Measurements from ENCODE around the gene HEMGN.

The HEMGN gene

GRCh38 chr9:97970165-97970564 is 32.2 kb upstream of the HEMGN start:
- no peaks in the 10 kb centered on the region for H3K79me1 ChIP-seq (ENCODE audit: low read length)
- H2BK120ac ChIP-seq (ENCODE audit: insufficient read depth, low read length, poor library complexity) = no peak overlapping the region
- H3K9me3 ChIP-seq (ENCODE audit: insufficient read depth, low read depth, low read length) = no peaks in the 10 kb centered on the region
- H2BK5ac ChIP-seq (ENCODE audit: low read depth, low read length, poor library complexity) = no peak overlapping the region
- no peak overlapping the region for H3K4me3 ChIP-seq (ENCODE audit: low read depth, low read length)
- no peak overlapping the region for H3K4me2 ChIP-seq (ENCODE audit: low read length)
- H3K36me3 ChIP-seq (ENCODE audit: control insufficient read depth in 1 of 2, insufficient read depth in 2 of 2, low read length in 2 of 2) = no peaks in the 10 kb centered on the region
- no peaks in the 10 kb centered on the region for H3K27me3 ChIP-seq (ENCODE audit: insufficient read depth, low read length)
- no peak overlapping the region for H3K18ac ChIP-seq (ENCODE audit: low read length)
- no peak overlapping the region for H4K8ac ChIP-seq (ENCODE audit: low read depth, low read length)
- no peak overlapping the region for H3K23ac ChIP-seq (ENCODE audit: low read length)
- DNase-seq = no peak
- no peak overlapping the region for H3K14ac ChIP-seq (ENCODE audit: low read length)
- H2AK5ac ChIP-seq (ENCODE audit: low read length) = no peak overlapping the region
- no peaks in the 10 kb centered on the region for H3K79me2 ChIP-seq (ENCODE audit: control insufficient read depth, insufficient read depth, low read length, poor library complexity)
- no peaks in the 10 kb centered on the region for H3K4me1 ChIP-seq (ENCODE audit: control insufficient read depth in 1 of 2, insufficient read depth in 2 of 2, low read length in 2 of 2)
- no peak overlapping the region for H4K91ac ChIP-seq (ENCODE audit: low read depth, low read length)
- H3K4ac ChIP-seq (ENCODE audit: low read depth, low read length) = no peak overlapping the region
- no peak overlapping the region for H4K12ac ChIP-seq (ENCODE audit: low read depth, low read length)
- H3K9ac ChIP-seq (ENCODE audit: low read length) = no peak overlapping the region
- no peak overlapping the region for H2AFZ ChIP-seq (ENCODE audit: insufficient read depth, low read length, poor library complexity)
- no peak overlapping the region for H2BK12ac ChIP-seq (ENCODE audit: low read length)
- WGBS (ENCODE audit: extremely low coverage, insufficient coverage, insufficient read length) = no CpG with 5 or more reads among the region's 7 CpGs
- no peak overlapping the region for H3K27ac ChIP-seq (ENCODE audit: low read depth, low read length)

- DNase-seq = no peak
- Histone ChIP-seq H2AK5ac (ENCODE audit: low read length) (no peak overlapping the region), H3K79me1 (ENCODE audit: low read length) (no peaks in the 10 kb centered on the region), H2BK120ac (ENCODE audit: insufficient read depth, low read length, poor library complexity) (no peak overlapping the region), H4K8ac (ENCODE audit: low read depth, low read length) (no peak overlapping the region), H2BK12ac (ENCODE audit: low read length) (no peak overlapping the region), H3K9ac (ENCODE audit: low read length) (no peak overlapping the region), H3K18ac (ENCODE audit: low read length) (no peak overlapping the region), H3K9me3 (ENCODE audit: insufficient read depth, low read depth, low read length) (no peaks in the 10 kb centered on the region), H3K4me1 (ENCODE audit: control insufficient read depth in 1 of 2, insufficient read depth in 2 of 2, low read length in 2 of 2) (no peaks in the 10 kb centered on the region), H4K91ac (ENCODE audit: low read depth, low read length) (no peak overlapping the region), H4K12ac (ENCODE audit: low read depth, low read length) (no peak overlapping the region), H3K23ac (ENCODE audit: low read length) (no peak overlapping the region), H2AFZ (ENCODE audit: insufficient read depth, low read length, poor library complexity) (no peak overlapping the region), H3K4me3 (ENCODE audit: low read depth, low read length) (no peak overlapping the region), H3K4ac (ENCODE audit: low read depth, low read length) (no peak overlapping the region), H3K36me3 (ENCODE audit: control insufficient read depth in 1 of 2, insufficient read depth in 2 of 2, low read length in 2 of 2) (no peaks in the 10 kb centered on the region), H2BK5ac (ENCODE audit: low read depth, low read length, poor library complexity) (no peak overlapping the region), H3K79me2 (ENCODE audit: control insufficient read depth, insufficient read depth, low read length, poor library complexity) (no peaks in the 10 kb centered on the region), H3K27me3 (ENCODE audit: insufficient read depth, low read length) (no peaks in the 10 kb centered on the region), H3K4me2 (ENCODE audit: low read length) (no peak overlapping the region), H3K14ac (ENCODE audit: low read length) (no peak overlapping the region), H3K27ac (ENCODE audit: low read depth, low read length) (no peak overlapping the region)
- no CpG with 5 or more reads among the region's 2 CpGs for WGBS (ENCODE audit: extremely low coverage, insufficient coverage, insufficient read length)
These were observed 31.0 kb upstream of the HEMGN start for GRCh38 chr9:97969014-97969413.

DNA sequence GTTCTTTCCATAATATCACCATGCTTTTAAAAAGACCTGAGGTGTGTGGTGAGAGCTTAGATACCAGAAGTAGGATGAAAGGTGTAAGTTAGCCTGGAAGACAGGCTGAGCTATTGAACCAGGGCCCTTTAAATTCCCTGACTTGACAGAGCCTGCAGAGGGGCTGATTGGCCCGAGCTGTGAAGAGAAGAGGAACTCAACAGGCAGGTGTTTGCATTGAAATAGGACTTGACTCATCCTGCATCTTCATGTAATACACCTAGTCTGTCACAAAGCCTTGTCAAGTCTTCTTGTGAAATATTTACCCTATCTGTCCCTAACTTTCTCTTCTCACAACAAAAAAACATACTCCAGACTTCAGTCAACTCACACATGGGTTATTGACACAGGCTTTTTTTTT is 28.5 kb upstream of the HEMGN start:
- Histone ChIP-seq H2AK5ac (ENCODE audit: low read length) (no peak overlapping the region), H4K8ac (ENCODE audit: low read depth, low read length) (no peak overlapping the region), H3K79me1 (ENCODE audit: low read length) (no peaks in the 10 kb centered on the region), H3K9me3 (ENCODE audit: insufficient read depth, low read depth, low read length) (no peaks in the 10 kb centered on the region), H3K79me2 (ENCODE audit: control insufficient read depth, insufficient read depth, low read length, poor library complexity) (no peaks in the 10 kb centered on the region), H3K4me2 (ENCODE audit: low read length) (no peak overlapping the region), H3K4ac (ENCODE audit: low read depth, low read length) (no peak overlapping the region), H3K23ac (ENCODE audit: low read length) (no peak overlapping the region), H2BK12ac (ENCODE audit: low read length) (no peak overlapping the region), H3K14ac (ENCODE audit: low read length) (no peak overlapping the region), H2AFZ (ENCODE audit: insufficient read depth, low read length, poor library complexity) (no peak overlapping the region), H3K18ac (ENCODE audit: low read length) (no peak overlapping the region), H4K91ac (ENCODE audit: low read depth, low read length) (no peak overlapping the region), H3K27me3 (ENCODE audit: insufficient read depth, low read length) (no peaks in the 10 kb centered on the region), H4K12ac (ENCODE audit: low read depth, low read length) (no peak overlapping the region), H3K36me3 (ENCODE audit: control insufficient read depth in 1 of 2, insufficient read depth in 2 of 2, low read length in 2 of 2) (no peaks in the 10 kb centered on the region), H3K4me3 (ENCODE audit: low read depth, low read length) (no peak overlapping the region), H3K9ac (ENCODE audit: low read length) (no peak overlapping the region), H2BK120ac (ENCODE audit: insufficient read depth, low read length, poor library complexity) (no peak overlapping the region), H2BK5ac (ENCODE audit: low read depth, low read length, poor library complexity) (no peak overlapping the region), H3K27ac (ENCODE audit: low read depth, low read length) (no peak overlapping the region), H3K4me1 (ENCODE audit: control insufficient read depth in 1 of 2, insufficient read depth in 2 of 2, low read length in 2 of 2) (no peaks in the 10 kb centered on the region)
- DNase-seq = no peak
- WGBS (ENCODE audit: extremely low coverage, insufficient coverage, insufficient read length) = no CpG with 5 or more reads among the region's 1 CpG

DNA sequence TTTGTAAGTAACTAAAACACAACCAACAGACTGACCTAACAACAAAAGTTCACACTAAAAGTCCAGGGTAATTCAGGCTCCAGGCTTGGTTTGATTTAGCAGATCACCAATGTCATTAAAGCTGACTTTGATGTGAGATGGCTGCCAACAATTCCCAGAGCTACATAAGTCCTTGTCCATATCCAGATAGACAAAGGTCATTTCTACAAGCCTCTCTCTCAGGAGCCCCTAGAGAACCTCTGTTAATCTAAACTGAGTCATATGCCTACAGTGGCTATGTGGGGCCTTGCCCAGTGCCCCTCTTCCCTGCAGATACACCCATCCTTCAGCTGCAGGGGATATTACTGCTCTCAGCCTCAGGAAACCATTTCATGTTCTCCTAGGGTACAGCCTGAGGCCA is 26.9 kb upstream of the HEMGN start:
- Histone ChIP-seq H3K27ac (ENCODE audit: low read depth, low read length) (no peak overlapping the region), H3K14ac (ENCODE audit: low read length) (no peak overlapping the region), H2AFZ (ENCODE audit: insufficient read depth, low read length, poor library complexity) (no peak overlapping the region), H3K4me2 (ENCODE audit: low read length) (no peak overlapping the region), H2AK5ac (ENCODE audit: low read length) (no peak overlapping the region), H2BK5ac (ENCODE audit: low read depth, low read length, poor library complexity) (no peak overlapping the region), H3K9ac (ENCODE audit: low read length) (no peak overlapping the region), H3K4me3 (ENCODE audit: low read depth, low read length) (no peak overlapping the region), H3K36me3 (ENCODE audit: control insufficient read depth in 1 of 2, insufficient read depth in 2 of 2, low read length in 2 of 2) (no peaks in the 10 kb centered on the region), H3K79me1 (ENCODE audit: low read length) (no peaks in the 10 kb centered on the region), H4K12ac (ENCODE audit: low read depth, low read length) (no peak overlapping the region), H3K23ac (ENCODE audit: low read length) (no peak overlapping the region), H4K8ac (ENCODE audit: low read depth, low read length) (no peak overlapping the region), H3K27me3 (ENCODE audit: insufficient read depth, low read length) (no peaks in the 10 kb centered on the region), H2BK12ac (ENCODE audit: low read length) (no peak overlapping the region), H3K18ac (ENCODE audit: low read length) (no peak overlapping the region), H3K79me2 (ENCODE audit: control insufficient read depth, insufficient read depth, low read length, poor library complexity) (no peaks in the 10 kb centered on the region), H2BK120ac (ENCODE audit: insufficient read depth, low read length, poor library complexity) (no peak overlapping the region), H3K9me3 (ENCODE audit: insufficient read depth, low read depth, low read length) (no peaks in the 10 kb centered on the region), H3K4me1 (ENCODE audit: control insufficient read depth in 1 of 2, insufficient read depth in 2 of 2, low read length in 2 of 2) (no peaks in the 10 kb centered on the region), H3K4ac (ENCODE audit: low read depth, low read length) (no peak overlapping the region), H4K91ac (ENCODE audit: low read depth, low read length) (no peak overlapping the region)
- DNase-seq = no peak

- H3K4me2 ChIP-seq (ENCODE audit: low read length) = no peak overlapping the region
- WGBS (ENCODE audit: extremely low coverage, insufficient coverage, insufficient read length) = no CpG with 5 or more reads among the region's 2 CpGs
These were observed 25.3 kb upstream of the HEMGN start for GRCh38 chr9:97963232-97963631.

More at GRCh38 chr9:97963232-97963631, 25.3 kb upstream of the HEMGN start:
- Histone ChIP-seq H3K79me1 (ENCODE audit: low read length) (no peaks in the 10 kb centered on the region), H3K23ac (ENCODE audit: low read length) (no peak overlapping the region), H2AFZ (ENCODE audit: insufficient read depth, low read length, poor library complexity) (no peak overlapping the region), H3K9me3 (ENCODE audit: insufficient read depth, low read depth, low read length) (no peaks in the 10 kb centered on the region), H3K27me3 (ENCODE audit: insufficient read depth, low read length) (no peaks in the 10 kb centered on the region), H3K27ac (ENCODE audit: low read depth, low read length) (no peak overlapping the region), H3K36me3 (ENCODE audit: control insufficient read depth in 1 of 2, insufficient read depth in 2 of 2, low read length in 2 of 2) (no peaks in the 10 kb centered on the region), H3K79me2 (ENCODE audit: control insufficient read depth, insufficient read depth, low read length, poor library complexity) (no peaks in the 10 kb centered on the region), H2BK120ac (ENCODE audit: insufficient read depth, low read length, poor library complexity) (no peak overlapping the region), H3K9ac (ENCODE audit: low read length) (no peak overlapping the region), H3K14ac (ENCODE audit: low read length) (no peak overlapping the region), H3K4me1 (ENCODE audit: control insufficient read depth in 1 of 2, insufficient read depth in 2 of 2, low read length in 2 of 2) (no peaks in the 10 kb centered on the region), H2AK5ac (ENCODE audit: low read length) (no peak overlapping the region), H3K4ac (ENCODE audit: low read depth, low read length) (no peak overlapping the region), H4K12ac (ENCODE audit: low read depth, low read length) (no peak overlapping the region), H4K91ac (ENCODE audit: low read depth, low read length) (no peak overlapping the region), H3K18ac (ENCODE audit: low read length) (no peak overlapping the region), H2BK5ac (ENCODE audit: low read depth, low read length, poor library complexity) (no peak overlapping the region), H2BK12ac (ENCODE audit: low read length) (no peak overlapping the region), H4K8ac (ENCODE audit: low read depth, low read length) (no peak overlapping the region), H3K4me3 (ENCODE audit: low read depth, low read length) (no peak overlapping the region)
- DNase-seq = no peak

All from trophoblast cell (in vitro differentiated cells and primary cell).